Keratinocyte (primary cell): ENCODE data around the gene GRWD1.

Source experiments
- EZH2 ChIP-seq: IDR thresholded peaks from one replicate; pipeline ENCODE4 v1.6.1; 2012; ENCODE audit warnings: inconsistent platforms, mild to moderate bottlenecking, low read length, moderate library complexity
- TF ChIP-seq, protein P1 (sequence below), 3 experiments: IDR thresholded peaks in 1 of 3; conservative IDR thresholded peaks in 1 of 3; optimal IDR thresholded peaks in 1 of 3; 2 replicates in 2 of 3; 3 replicates in 1 of 3; pipeline versions ENCODE3 to v1.5.1; 2011; ENCODE audit warnings: low read length in 3 of 3, mild to moderate bottlenecking in 3 of 3, moderate library complexity in 2 of 3, control low read depth in 1 of 3, inconsistent platforms in 1 of 3; ENCODE audit not compliant: insufficient read depth in 2 of 3; ENCODE audit errors: extremely low read depth in 1 of 3

DNA sequence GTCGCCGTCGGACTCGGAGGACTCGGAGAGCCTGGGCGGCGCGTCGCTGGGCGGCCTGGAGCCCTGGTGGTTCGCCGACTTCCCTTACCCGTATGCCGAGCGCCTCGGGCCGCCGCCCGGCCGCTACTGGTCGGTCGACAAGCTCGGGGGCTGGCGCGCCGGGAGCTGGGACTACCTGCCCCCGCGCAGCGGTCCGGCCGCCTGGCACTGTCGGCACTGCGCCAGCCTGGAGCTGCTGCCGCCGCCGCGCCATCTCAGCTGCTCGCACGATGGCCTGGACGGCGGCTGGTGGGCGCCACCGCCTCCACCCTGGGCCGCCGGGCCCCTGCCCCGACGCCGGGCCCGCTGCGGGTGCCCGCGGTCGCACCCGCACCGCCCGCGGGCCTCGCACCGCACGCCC lies 2.5 kb upstream of the GRWD1 start:
- TF ChIP-seq, protein P1, sequence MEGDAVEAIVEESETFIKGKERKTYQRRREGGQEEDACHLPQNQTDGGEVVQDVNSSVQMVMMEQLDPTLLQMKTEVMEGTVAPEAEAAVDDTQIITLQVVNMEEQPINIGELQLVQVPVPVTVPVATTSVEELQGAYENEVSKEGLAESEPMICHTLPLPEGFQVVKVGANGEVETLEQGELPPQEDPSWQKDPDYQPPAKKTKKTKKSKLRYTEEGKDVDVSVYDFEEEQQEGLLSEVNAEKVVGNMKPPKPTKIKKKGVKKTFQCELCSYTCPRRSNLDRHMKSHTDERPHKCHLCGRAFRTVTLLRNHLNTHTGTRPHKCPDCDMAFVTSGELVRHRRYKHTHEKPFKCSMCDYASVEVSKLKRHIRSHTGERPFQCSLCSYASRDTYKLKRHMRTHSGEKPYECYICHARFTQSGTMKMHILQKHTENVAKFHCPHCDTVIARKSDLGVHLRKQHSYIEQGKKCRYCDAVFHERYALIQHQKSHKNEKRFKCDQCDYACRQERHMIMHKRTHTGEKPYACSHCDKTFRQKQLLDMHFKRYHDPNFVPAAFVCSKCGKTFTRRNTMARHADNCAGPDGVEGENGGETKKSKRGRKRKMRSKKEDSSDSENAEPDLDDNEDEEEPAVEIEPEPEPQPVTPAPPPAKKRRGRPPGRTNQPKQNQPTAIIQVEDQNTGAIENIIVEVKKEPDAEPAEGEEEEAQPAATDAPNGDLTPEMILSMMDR (optimal IDR thresholded peaks at IDR 0.05 in 1 of 3, IDR thresholded peaks at IDR 0.05 in 1 of 3, conservative IDR thresholded peaks at IDR 0.05 in 1 of 3; ENCODE audit: extremely low read depth in 1 of 3, insufficient read depth in 2 of 3, low read length in 3 of 3) = no peak
- no peak for TF ChIP-seq EZH2
